ENCODE data around the gene ALDH2.
"Not testable (repeated sequence)": the region's sequence is repeated elsewhere in the genome, so short reads cannot be mapped to it uniquely, and the experiment has no call there.

Gene ALDH2

DNA sequence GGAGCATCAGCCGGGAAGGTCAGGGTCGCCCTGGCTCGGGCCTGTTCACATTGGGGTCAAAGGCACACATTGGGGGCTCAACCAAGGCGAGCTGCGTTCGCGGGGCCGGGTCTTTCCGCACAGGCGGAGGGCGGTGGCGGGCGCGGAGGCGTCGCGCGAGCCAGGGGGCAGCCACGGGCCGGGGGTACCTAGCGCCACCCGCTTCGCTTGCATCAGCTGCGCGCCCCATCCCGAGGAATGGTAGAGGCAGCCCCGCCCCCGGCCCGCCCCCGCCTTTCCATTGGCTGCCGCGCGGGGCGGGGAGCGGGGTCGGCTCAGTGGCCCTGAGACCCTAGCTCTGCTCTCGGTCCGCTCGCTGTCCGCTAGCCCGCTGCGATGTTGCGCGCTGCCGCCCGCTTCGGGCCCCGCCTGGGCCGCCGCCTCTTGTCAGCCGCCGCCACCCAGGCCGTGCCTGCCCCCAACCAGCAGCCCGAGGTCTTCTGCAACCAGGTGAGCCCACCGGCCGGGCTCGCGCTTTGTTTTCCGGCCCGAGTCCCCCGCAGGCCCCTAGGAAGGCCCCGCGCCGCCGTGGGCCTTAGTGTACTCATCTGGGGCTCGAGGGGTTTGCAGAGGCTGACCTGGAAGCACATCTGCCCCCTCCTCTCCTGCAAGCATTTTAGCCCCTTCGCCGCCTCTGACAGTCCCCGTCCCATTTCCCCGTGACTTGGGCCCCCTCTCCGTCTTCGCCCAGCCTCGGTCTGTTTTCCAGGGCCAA, at the start of gene ALDH2:
TSS of gene ALDH2 (plus strand) at position 326 of the 754 bp plus-strand sequence. CDS start at position 376, 50 bp downstream.
- in situ Hi-C loops (cut with MboI; ENCODE audit: low sequenced_read_pairs, unreplicated experiment) = no loop called here
- DNase-seq (ENCODE audit: low spot score) = peak; percentile 57
- TF ChIP-seq, protein P1, sequence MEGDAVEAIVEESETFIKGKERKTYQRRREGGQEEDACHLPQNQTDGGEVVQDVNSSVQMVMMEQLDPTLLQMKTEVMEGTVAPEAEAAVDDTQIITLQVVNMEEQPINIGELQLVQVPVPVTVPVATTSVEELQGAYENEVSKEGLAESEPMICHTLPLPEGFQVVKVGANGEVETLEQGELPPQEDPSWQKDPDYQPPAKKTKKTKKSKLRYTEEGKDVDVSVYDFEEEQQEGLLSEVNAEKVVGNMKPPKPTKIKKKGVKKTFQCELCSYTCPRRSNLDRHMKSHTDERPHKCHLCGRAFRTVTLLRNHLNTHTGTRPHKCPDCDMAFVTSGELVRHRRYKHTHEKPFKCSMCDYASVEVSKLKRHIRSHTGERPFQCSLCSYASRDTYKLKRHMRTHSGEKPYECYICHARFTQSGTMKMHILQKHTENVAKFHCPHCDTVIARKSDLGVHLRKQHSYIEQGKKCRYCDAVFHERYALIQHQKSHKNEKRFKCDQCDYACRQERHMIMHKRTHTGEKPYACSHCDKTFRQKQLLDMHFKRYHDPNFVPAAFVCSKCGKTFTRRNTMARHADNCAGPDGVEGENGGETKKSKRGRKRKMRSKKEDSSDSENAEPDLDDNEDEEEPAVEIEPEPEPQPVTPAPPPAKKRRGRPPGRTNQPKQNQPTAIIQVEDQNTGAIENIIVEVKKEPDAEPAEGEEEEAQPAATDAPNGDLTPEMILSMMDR (IDR thresholded peaks at IDR 0.05; ENCODE audit: borderline replicate concordance, control extremely low read depth, extremely low read depth, insufficient read depth, missing control alignments) = no peak

DNA sequence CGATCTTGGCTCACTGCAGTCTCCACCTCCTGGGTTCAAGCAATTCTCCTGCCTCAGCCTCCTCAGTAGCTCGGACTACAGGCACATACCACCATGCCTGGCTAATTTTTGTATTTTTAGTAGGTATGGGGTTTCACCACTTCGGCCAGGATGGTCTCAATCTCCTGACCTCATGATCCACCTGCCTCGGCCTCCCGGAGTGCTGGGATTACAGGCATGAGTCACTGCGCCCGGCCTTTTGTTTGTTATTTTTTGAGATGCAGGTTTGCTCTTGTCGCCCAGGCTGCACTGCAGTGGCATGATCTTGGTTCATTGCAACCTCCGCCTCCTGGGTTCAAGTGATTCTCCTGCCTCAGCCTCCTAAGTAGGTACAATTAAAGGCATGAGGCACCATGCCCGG, 47.4 kb upstream of the ALDH2 start:
- DNase-seq (ENCODE audit: low spot score); in situ Hi-C loops (cut with MboI; ENCODE audit: low sequenced_read_pairs, unreplicated experiment): not testable (repeated sequence)

DNA sequence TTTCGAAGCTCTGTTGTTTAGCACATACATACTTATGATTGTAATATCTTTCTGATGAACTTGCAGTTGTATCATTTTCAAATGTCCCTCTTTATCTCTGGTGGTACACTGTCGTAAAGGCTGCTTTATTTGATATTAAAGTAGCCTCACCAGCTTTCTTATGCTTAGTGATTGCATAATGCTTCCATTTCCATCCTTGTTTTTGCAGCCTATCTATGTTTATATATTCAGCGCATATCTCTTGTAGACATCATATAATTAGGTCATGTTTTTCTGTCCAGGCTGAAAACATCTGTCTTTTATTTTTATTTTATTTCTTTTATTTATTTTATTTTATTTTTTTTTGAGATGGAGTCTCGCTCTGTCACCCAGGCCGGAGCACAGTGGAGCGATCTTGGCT, 46.3 kb upstream of the ALDH2 start:
- DNase-seq (ENCODE audit: low spot score) = no peak
- in situ Hi-C loops (cut with MboI; ENCODE audit: low sequenced_read_pairs, unreplicated experiment) = no loop called here
- TF ChIP-seq, protein P1 (IDR thresholded peaks at IDR 0.05; ENCODE audit: borderline replicate concordance, control extremely low read depth, extremely low read depth, insufficient read depth, missing control alignments) = no peak

DNA sequence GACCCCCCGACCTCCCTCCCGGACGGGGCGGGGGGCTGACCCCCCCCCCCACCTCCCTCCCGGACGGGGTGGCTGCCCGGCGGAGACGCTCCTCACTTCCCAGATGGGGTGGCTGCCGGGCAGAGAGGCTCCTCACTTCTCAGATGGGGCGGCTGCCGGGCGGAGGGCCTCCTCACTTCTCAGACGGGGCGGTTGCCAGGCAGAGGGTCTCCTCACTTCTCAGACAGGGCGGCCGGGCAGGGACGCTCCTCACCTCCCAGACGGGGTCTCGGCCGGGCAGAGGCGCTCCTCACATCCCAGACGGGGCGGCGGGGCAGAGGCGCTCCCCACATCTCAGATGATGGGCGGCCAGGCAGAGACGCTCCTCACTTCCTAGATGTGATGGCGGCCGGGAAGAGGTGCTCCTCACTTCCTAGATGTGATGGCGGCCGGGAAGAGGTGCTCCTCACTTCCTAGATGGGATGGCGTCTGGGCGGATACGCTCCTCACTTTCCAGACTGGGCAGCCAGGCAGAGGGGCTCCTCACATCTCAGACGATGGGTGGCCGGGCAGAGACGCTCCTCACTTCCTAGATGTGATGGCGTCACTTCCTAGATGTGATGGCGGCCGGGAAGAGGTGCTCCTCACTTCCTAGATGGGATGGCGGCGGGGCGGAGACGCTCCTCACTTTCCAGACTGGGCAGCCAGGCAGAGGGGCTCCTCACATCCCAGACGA, 42.9 kb upstream of the ALDH2 start:
- DNase-seq (ENCODE audit: low spot score); in situ Hi-C loops (cut with MboI; ENCODE audit: low sequenced_read_pairs, unreplicated experiment): not testable (repeated sequence)

DNA sequence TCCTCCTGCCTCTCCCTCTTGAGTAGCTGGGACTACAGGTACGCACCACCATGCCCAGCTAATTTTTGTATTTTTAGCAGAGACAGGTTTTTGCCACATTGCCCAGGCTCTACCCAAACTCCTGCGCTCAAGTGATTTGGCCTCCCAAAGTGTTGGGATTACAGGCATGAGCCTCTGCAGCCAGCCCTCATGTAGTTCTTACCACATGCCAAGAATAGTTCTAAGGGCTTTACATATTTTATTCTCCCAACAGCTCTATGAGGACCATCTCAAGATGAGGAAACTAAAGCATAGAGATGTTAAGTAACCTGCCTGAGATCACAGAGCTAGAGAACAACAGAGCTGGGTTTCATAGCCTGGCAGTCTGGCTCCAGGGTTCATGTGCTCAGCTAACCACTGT, 37.9 kb upstream of the ALDH2 start:
- TF ChIP-seq, protein P1 (IDR thresholded peaks at IDR 0.05; ENCODE audit: borderline replicate concordance, control extremely low read depth, extremely low read depth, insufficient read depth, missing control alignments) = no peak
- in situ Hi-C loops (cut with MboI; ENCODE audit: low sequenced_read_pairs, unreplicated experiment) = no loop called here
- DNase-seq (ENCODE audit: low spot score) = no peak

DNA sequence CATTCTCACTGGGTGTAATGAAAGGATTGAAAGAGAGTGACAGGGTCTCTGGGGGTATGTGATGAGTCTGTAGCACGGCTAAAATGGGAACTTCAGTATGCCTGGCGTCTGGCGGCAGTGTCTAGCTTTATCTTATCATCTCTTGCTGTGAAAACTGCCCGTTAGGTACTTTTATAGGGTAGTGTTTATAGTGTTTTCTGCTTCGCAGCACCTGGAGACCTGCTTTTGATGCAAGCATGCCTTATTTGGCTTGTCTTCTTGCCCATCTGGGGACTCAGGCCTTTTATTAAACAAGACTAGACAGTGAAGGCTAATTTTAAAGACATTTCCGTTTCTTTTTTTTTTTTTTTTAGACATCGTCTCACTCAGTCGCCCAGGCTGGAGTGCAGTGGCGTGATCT, 36.3 kb upstream of the ALDH2 start:
- in situ Hi-C loops (cut with MboI; ENCODE audit: low sequenced_read_pairs, unreplicated experiment) = no loop called here
- no peak for DNase-seq (ENCODE audit: low spot score)

DNA sequence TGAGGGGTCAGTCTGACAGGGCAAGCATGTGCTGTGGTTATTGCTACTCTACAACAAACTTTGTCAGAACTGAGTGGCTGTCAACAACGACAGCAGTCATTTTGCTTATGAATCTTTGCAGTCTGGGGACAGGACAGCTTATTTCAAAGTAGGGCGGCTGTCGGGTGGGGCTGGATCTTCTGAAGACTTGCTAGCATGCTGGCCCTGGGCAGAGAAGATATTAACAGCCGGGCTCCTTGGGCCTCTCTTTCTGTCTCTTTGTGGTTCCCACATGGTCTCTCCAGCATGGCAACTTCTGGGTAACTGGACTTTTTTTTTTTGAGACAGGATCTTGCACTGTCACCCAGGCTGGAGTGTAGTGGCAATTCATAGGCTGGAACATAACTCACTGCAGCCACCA, 33.9 kb upstream of the ALDH2 start:
- no peak for DNase-seq (ENCODE audit: low spot score)
- TF ChIP-seq, protein P1 (IDR thresholded peaks at IDR 0.05; ENCODE audit: borderline replicate concordance, control extremely low read depth, extremely low read depth, insufficient read depth, missing control alignments) = no peak
- in situ Hi-C loops (cut with MboI; ENCODE audit: low sequenced_read_pairs, unreplicated experiment) = no loop called here

More for the DNA sequence above, 36.3 kb upstream of the ALDH2 start:
- TF ChIP-seq, protein P1 (IDR thresholded peaks at IDR 0.05; ENCODE audit: borderline replicate concordance, control extremely low read depth, extremely low read depth, insufficient read depth, missing control alignments) = no peak

All from GM13976 (cell line).